Liver (tissue), 3 donors: ENCODE measurements around the gene WNT8B.

Experiments
- RXRA ChIP-seq, 2 donors: IDR thresholded peaks; 2 replicates each; pipeline ENCODE4 v1.6.1; 2017 to 2018; ENCODE audit warnings: antibody characterized with exemption in 2 of 2, mild to moderate bottlenecking in 1 of 2
- TF ChIP-seq, protein P1 (sequence below): fragments of 150-350 bp; IDR thresholded peaks from 2 replicates; pipeline ENCODE4 v1.5.1; 2017; ENCODE audit warnings: improper control_type of control experiment, low read depth, low read length; ENCODE audit not compliant: missing input control
- donor health status: healthy.
- donor health status: healthy.

DNA sequence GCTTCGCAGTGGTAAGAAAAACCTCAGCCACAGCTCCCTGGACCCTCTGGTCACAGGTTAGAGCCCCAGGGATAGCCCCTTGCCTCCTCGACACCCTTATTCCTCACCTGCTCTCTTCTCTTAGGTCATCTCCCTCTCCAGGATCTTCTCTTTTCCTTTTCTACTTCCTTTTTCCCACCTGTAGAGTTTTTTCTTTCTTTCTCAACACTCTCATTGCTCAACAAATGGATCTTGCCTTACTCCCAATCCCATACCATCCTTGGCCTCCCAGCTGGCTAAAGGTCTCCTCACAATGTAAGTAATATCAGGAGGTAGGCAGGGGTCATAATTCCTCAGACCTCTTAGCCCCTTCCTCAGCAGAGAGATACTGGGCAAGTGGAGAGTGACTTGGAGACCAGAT, 17.2 kb downstream of the WNT8B start:
- TF ChIP-seq, protein P1, sequence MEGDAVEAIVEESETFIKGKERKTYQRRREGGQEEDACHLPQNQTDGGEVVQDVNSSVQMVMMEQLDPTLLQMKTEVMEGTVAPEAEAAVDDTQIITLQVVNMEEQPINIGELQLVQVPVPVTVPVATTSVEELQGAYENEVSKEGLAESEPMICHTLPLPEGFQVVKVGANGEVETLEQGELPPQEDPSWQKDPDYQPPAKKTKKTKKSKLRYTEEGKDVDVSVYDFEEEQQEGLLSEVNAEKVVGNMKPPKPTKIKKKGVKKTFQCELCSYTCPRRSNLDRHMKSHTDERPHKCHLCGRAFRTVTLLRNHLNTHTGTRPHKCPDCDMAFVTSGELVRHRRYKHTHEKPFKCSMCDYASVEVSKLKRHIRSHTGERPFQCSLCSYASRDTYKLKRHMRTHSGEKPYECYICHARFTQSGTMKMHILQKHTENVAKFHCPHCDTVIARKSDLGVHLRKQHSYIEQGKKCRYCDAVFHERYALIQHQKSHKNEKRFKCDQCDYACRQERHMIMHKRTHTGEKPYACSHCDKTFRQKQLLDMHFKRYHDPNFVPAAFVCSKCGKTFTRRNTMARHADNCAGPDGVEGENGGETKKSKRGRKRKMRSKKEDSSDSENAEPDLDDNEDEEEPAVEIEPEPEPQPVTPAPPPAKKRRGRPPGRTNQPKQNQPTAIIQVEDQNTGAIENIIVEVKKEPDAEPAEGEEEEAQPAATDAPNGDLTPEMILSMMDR: no peak
- no peak for TF ChIP-seq RXRA (IDR thresholded peaks at IDR 0.05)
